Melanocyte of skin (primary cell): Measurements from ENCODE around the gene GHRH. TPM values are rescaled to one million over a fixed set of nuclear protein-coding genes. Genes with fewer than 3 reads are reported as not detected.

ENCODE experiments used
- total RNA-seq, 2 donors: library from RNA; depleted of rRNA; stranded (reverse); fragments of >200 nt; gene quantifications; 2 replicates each; pipeline ENCODE4 v1.2.3, GENCODE V29; 2012

The GHRH gene, protein sequence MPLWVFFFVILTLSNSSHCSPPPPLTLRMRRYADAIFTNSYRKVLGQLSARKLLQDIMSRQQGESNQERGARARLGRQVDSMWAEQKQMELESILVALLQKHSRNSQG
- total RNA-seq: not detected

GRCh38 chr20:37261714-37262113 is at the start of gene GHRH:
Gene GHRH, minus strand, starts transcription at chr20:37261814. Its CDS starts 4,925 bp downstream, at chr20:37256889.

Other genes starting within 250 kb of the GHRH start
- 10 to 100 TPM in 1 of 2 donors, 1 to 10 TPM in 1; 7.2 to 17.0 TPM for gene RBL1, start 165.8 kb downstream of the GHRH start, total RNA-seq
- gene RPN2, start 82.5 kb downstream of the GHRH start, total RNA-seq: 100 to 1,000 TPM; 220 to 271 TPM
- gene MROH8, start 82.3 kb downstream of the GHRH start, total RNA-seq: 1 to 10 TPM in 1 of 2 donors, under 1 TPM in 1; 0.33 to 1.4 TPM
- gene MANBAL, start 27.8 kb upstream of the GHRH start, total RNA-seq: 10 to 100 TPM; 16.9 to 18.6 TPM
- gene SRC, start 84.3 kb upstream of the GHRH start, total RNA-seq: 10 to 100 TPM; 13.8 to 15.0 TPM